Vagina (tissue), 2 donors: ENCODE measurements around the gene GSTK1. TPM values are rescaled to one million over a fixed set of nuclear protein-coding genes. Genes with fewer than 3 reads are reported as not detected.

Experiments
- DNase-seq, 2 donors: peaks; one replicate each; pipeline ENCODE4 v3.0.0-alpha.2; 2017; ENCODE audit errors: extremely low spot score in 2 of 2
- H3K27ac ChIP-seq: fragments of 200-600 bp; sonication (generic); one replicate; pipeline ENCODE4 v1.5.1; 2019
- H3K27me3 ChIP-seq: fragments of 200-600 bp; sonication (generic); one replicate; pipeline ENCODE4 v1.5.1; 2019
- H3K36me3 ChIP-seq, 2 donors: fragments of 200-600 bp; sonication (generic); one replicate each; pipeline ENCODE4 v1.5.1; 2017 to 2019
- H3K4me1 ChIP-seq: fragments of 200-600 bp; sonication (generic); one replicate; pipeline ENCODE4 v1.5.1; 2019
- H3K4me3 ChIP-seq, 2 donors: fragments of 200-600 bp; sonication (generic); 1 replicate in 1 of 2; 2 replicates in 1 of 2; pipeline ENCODE4 v1.5.1; 2016 to 2019
- H3K9me3 ChIP-seq: fragments of 200-600 bp; sonication (generic); one replicate; pipeline ENCODE4 v1.5.1; 2019
- POLR2A ChIP-seq, 2 donors: fragments of 450-650 bp; IDR thresholded peaks; one replicate each; pipeline ENCODE4 v1.6.1; 2017; ENCODE audit warnings: antibody characterized with exemption in 2 of 2, mild to moderate bottlenecking in 2 of 2, moderate library complexity in 2 of 2
- POLR2AphosphoS5 ChIP-seq, 2 donors: sonication (generic); formaldehyde crosslinking; IDR thresholded peaks; one replicate each; pipeline ENCODE4 v1.9.0; 2017; ENCODE audit warnings: antibody characterized with exemption in 2 of 2, mild to moderate bottlenecking in 2 of 2, low read depth in 1 of 2; ENCODE audit not compliant: insufficient read depth in 1 of 2
- intact Hi-C: fragments of 100-400 bp; cut with DNase I; formaldehyde crosslinking; loops from one replicate; pipeline ENCODE4 v1.15.1; 2023
- total RNA-seq: library from RNA; depleted of rRNA; stranded (reverse); fragments of >200 nt; gene quantifications from one replicate; pipeline ENCODE4 v1.2.3, GENCODE V29; 2016
- TF ChIP-seq, protein P1 (sequence below), 3 experiments: fragments of 450-650 bp in 2 of 3; fragments of 200-600 bp in 1 of 3; sonication (generic) in 1 of 3; IDR thresholded peaks; one replicate each; pipeline ENCODE4 v1.5.1; 2017 to 2019; ENCODE audit warnings: antibody characterized with exemption in 3 of 3, mild to moderate bottlenecking in 2 of 3, moderate library complexity in 2 of 3

The GSTK1 gene
- total RNA-seq, 1 donor from 2014 or later: 127 TPM

- Histone ChIP-seq H3K27me3 (no peaks in the 10 kb centered on the region), H3K36me3 (no peaks in the 10 kb centered on the region), H3K9me3 (no peaks in the 10 kb centered on the region), H3K27ac (no peak overlapping the region), H3K4me1 (no peaks in the 10 kb centered on the region), H3K4me3 (no peak overlapping the region)
- intact Hi-C loops: no loop called here
- TF ChIP-seq, protein P1, sequence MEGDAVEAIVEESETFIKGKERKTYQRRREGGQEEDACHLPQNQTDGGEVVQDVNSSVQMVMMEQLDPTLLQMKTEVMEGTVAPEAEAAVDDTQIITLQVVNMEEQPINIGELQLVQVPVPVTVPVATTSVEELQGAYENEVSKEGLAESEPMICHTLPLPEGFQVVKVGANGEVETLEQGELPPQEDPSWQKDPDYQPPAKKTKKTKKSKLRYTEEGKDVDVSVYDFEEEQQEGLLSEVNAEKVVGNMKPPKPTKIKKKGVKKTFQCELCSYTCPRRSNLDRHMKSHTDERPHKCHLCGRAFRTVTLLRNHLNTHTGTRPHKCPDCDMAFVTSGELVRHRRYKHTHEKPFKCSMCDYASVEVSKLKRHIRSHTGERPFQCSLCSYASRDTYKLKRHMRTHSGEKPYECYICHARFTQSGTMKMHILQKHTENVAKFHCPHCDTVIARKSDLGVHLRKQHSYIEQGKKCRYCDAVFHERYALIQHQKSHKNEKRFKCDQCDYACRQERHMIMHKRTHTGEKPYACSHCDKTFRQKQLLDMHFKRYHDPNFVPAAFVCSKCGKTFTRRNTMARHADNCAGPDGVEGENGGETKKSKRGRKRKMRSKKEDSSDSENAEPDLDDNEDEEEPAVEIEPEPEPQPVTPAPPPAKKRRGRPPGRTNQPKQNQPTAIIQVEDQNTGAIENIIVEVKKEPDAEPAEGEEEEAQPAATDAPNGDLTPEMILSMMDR (IDR thresholded peaks at IDR 0.05): no peak
- TF ChIP-seq POLR2A (IDR thresholded peaks at IDR 0.05) (no peak), POLR2AphosphoS5 (IDR thresholded peaks at IDR 0.05; ENCODE audit: insufficient read depth in 1 of 2, low read depth in 1 of 2) (no peak)
- no peak for DNase-seq
These were observed 29.3 kb upstream of the GSTK1 start for GRCh38 chr7:143233816-143234532.

DNA sequence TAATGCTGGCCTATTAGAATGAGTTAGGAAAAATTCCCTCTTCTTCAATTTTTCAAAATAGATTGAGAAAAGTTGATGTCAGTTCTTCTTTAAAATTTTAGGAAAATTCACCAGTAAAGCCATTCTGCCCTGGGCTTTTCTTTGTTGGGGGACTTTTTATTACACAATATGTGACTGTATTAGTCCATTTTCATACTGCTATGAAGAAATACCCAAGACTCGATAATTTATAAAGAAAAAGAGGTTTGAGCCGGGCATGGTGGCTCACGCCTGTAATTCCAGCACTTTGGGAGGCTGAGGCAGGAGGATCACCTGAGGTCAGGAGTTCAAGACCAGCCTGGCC lies 28.7 kb upstream of the GSTK1 start:
- TF ChIP-seq POLR2A (IDR thresholded peaks at IDR 0.05): no peak
- TF ChIP-seq, protein P1 (IDR thresholded peaks at IDR 0.05): no peak
- TF ChIP-seq POLR2AphosphoS5 (IDR thresholded peaks at IDR 0.05; ENCODE audit: insufficient read depth in 1 of 2, low read depth in 1 of 2): no peak
- Histone ChIP-seq H3K27ac (no peak overlapping the region), H3K4me3 (no peak overlapping the region), H3K9me3 (no peaks in the 10 kb centered on the region), H3K27me3 (no peaks in the 10 kb centered on the region), H3K4me1 (no peaks in the 10 kb centered on the region), H3K36me3 (no peaks in the 10 kb centered on the region)
- DNase-seq: no peak
- intact Hi-C loops: no loop called here

- H3K27ac ChIP-seq: no peak overlapping the region
- H3K9me3 ChIP-seq: no peaks in the 10 kb centered on the region
- no peaks in the 10 kb centered on the region for H3K4me1 ChIP-seq
- H3K36me3 ChIP-seq: no peaks in the 10 kb centered on the region
- no peak for DNase-seq
- H3K4me3 ChIP-seq: no peak overlapping the region
- TF ChIP-seq POLR2AphosphoS5 (IDR thresholded peaks at IDR 0.05; ENCODE audit: insufficient read depth in 1 of 2, low read depth in 1 of 2) (no peak), POLR2A (IDR thresholded peaks at IDR 0.05) (no peak)
- TF ChIP-seq, protein P1 (IDR thresholded peaks at IDR 0.05): no peak
- intact Hi-C loops: no loop called here
- no peaks in the 10 kb centered on the region for H3K27me3 ChIP-seq
These were observed 27.7 kb upstream of the GSTK1 start for GRCh38 chr7:143235561-143235960.

- no peak for TF ChIP-seq POLR2AphosphoS5 (IDR thresholded peaks at IDR 0.05; ENCODE audit: insufficient read depth in 1 of 2, low read depth in 1 of 2)
- TF ChIP-seq, protein P1 (IDR thresholded peaks at IDR 0.05): no peak
- H3K27me3 ChIP-seq: no peaks in the 10 kb centered on the region
- no peaks in the 10 kb centered on the region for H3K9me3 ChIP-seq
- no peak for DNase-seq
- intact Hi-C loops: no loop called here
- H3K4me3 ChIP-seq: no peak overlapping the region
- H3K27ac ChIP-seq: no peak overlapping the region
- H3K4me1 ChIP-seq: no peaks in the 10 kb centered on the region
- H3K36me3 ChIP-seq: no peaks in the 10 kb centered on the region
These were observed 26.7 kb upstream of the GSTK1 start for GRCh38 chr7:143236408-143236990.

DNA sequence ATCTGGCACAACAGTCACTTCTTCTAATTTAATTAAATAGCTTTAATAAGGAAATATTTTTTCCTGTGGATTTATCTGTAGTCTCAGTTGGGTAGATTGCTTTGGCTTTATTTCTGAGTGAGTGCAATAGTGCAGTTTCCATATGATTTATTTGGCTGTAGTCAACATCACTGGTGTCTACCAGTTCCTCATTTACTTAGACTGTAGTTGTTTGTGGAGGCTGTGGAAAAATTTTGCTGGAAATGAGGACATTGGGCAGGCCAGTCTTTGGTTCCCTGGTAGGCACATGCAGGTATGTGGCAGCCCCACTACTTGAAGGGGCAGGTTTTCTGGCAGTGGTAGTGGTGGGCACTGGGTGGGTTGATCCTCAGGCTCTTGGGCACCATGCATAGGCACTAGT lies 25.9 kb upstream of the GSTK1 start:
- no peaks in the 10 kb centered on the region for H3K27me3 ChIP-seq
- H3K36me3 ChIP-seq: no peaks in the 10 kb centered on the region
- no peak overlapping the region for H3K4me3 ChIP-seq
- no peaks in the 10 kb centered on the region for H3K4me1 ChIP-seq
- H3K9me3 ChIP-seq: no peaks in the 10 kb centered on the region
- no peak overlapping the region for H3K27ac ChIP-seq
- TF ChIP-seq, protein P1 (IDR thresholded peaks at IDR 0.05): no peak
- TF ChIP-seq POLR2AphosphoS5 (IDR thresholded peaks at IDR 0.05; ENCODE audit: insufficient read depth in 1 of 2, low read depth in 1 of 2) (no peak), POLR2A (IDR thresholded peaks at IDR 0.05) (no peak)
- intact Hi-C loops: no loop called here
- no peak for DNase-seq
